B cell (primary cell): ENCODE results near the gene ERVW-1. TPM values are rescaled to one million over a fixed set of nuclear protein-coding genes. Genes with fewer than 3 reads are reported as not detected.
"Not testable (repeated sequence)": the region's sequence is repeated elsewhere in the genome, so short reads cannot be mapped to it uniquely, and the experiment has no call there.

ENCODE experiments used
- ATAC-seq: fragments of 200-7000 bp; cut with Tn5 transposase; one replicate; pipeline ENCODE4 v1.10.0; 2021; ENCODE audit warnings: low read depth, mild to moderate bottlenecking, moderate number of reproducible peaks, moderate library complexity
- CTCF ChIA-PET: fragments of 350-600 bp; sonication (Branson Sonifier 250); formaldehyde crosslinking; loops from one replicate; lab custom pipeline; 2021; ENCODE audit warnings: antibody characterized with exemption, inconsistent platforms; lab: Charles Lee
- POLR2A ChIA-PET: fragments of 350-600 bp; sonication (Branson Sonifier 250); formaldehyde crosslinking; loops from one replicate; lab custom pipeline; 2021; ENCODE audit warnings: antibody characterized with exemption; lab: Charles Lee
- DNase-seq: peaks from one replicate; pipeline ENCODE4 v3.0.0; 2013
- H2AFZ ChIP-seq: 2 replicates; pipeline ENCODE4 v1.6.1; 2012; ENCODE audit warnings: mild to moderate bottlenecking, low read depth, low read length; ENCODE audit not compliant: insufficient read depth, poor library complexity, severe bottlenecking
- H3K27ac ChIP-seq, 2 donors: 1 replicate in 1 of 2; 2 replicates in 1 of 2; pipeline ENCODE4 v1.5.1; 2012 to 2013; ENCODE audit warnings: low read length in 2 of 2, mild to moderate bottlenecking in 2 of 2, moderate library complexity in 1 of 2
- H3K27me3 ChIP-seq, 4 experiments: fragments of 200-600 bp in 1 of 4; sonication (generic) in 1 of 4; replicated peaks in 1 of 4; 1 replicate in 2 of 4; 2 replicates in 2 of 4; pipeline versions ENCODE4 v1.6.1 to v1.7.0; 2013 to 2016; ENCODE audit warnings: low read length in 3 of 4, mild to moderate bottlenecking in 2 of 4, mixed read lengths in 1 of 4, moderate library complexity in 1 of 4; ENCODE audit not compliant: insufficient read depth in 4 of 4, control insufficient read depth in 3 of 4; ENCODE audit errors: control extremely low read depth in 1 of 4
- H3K36me3 ChIP-seq, 2 experiments: replicated peaks in 1 of 2; 1 replicate in 1 of 2; 2 replicates in 1 of 2; pipeline versions ENCODE4 v1.6.1 to v1.7.1; 2013; ENCODE audit warnings: low read length in 1 of 2; ENCODE audit not compliant: insufficient read depth in 2 of 2, control insufficient read depth in 1 of 2; ENCODE audit errors: control extremely low read depth in 1 of 2, extremely low read depth in 1 of 2
- H3K4me1 ChIP-seq, 2 donors: fragments of 200-600 bp in 1 of 2; sonication (generic) in 1 of 2; 1 replicate in 1 of 2; 2 replicates in 1 of 2; pipeline versions ENCODE4 v1.5.1 to v1.6.1; 2013 to 2017; ENCODE audit warnings: low read length in 2 of 2; ENCODE audit not compliant: control insufficient read depth in 2 of 2, insufficient read depth in 2 of 2
- H3K4me2 ChIP-seq: replicated peaks from 2 replicates; pipeline ENCODE3; 2012; ENCODE audit warnings: mild to moderate bottlenecking, low read depth, low read length; ENCODE audit not compliant: poor library complexity, severe bottlenecking
- H3K4me3 ChIP-seq, 5 experiments: fragments of 200-600 bp in 1 of 5; sonication (generic) in 1 of 5; 1 replicate in 3 of 5; 2 replicates in 2 of 5; pipeline versions ENCODE4 v1.5.1 to v1.7.0; 2011 to 2016; ENCODE audit warnings: low read length in 4 of 5, mild to moderate bottlenecking in 4 of 5, low read depth in 2 of 5, control low read depth in 1 of 5, moderate library complexity in 1 of 5; ENCODE audit not compliant: insufficient read depth in 1 of 5; ENCODE audit errors: control extremely low read depth in 1 of 5, extremely low read depth in 1 of 5
- H3K79me2 ChIP-seq: fragments of 200-600 bp; sonication (generic); one replicate; pipeline ENCODE4 v1.6.0; 2016; ENCODE audit warnings: low read length; ENCODE audit not compliant: control insufficient read depth, insufficient read depth
- H3K9ac ChIP-seq: fragments of 200-600 bp; sonication (generic); 2 replicates; pipeline ENCODE4 v1.6.1; 2017; ENCODE audit warnings: mild to moderate bottlenecking, low read length, moderate library complexity
- H3K9me3 ChIP-seq, 3 donors: one replicate each; pipeline versions ENCODE4 v1.6.1 to v1.7.1; 2013; ENCODE audit warnings: low read length in 2 of 3; ENCODE audit not compliant: control insufficient read depth in 2 of 3, insufficient read depth in 1 of 3; ENCODE audit errors: control extremely low read depth in 1 of 3
- H4K20me1 ChIP-seq: 2 replicates; pipeline ENCODE4 v1.6.0; 2012; ENCODE audit warnings: mild to moderate bottlenecking, low read length; ENCODE audit not compliant: insufficient read depth, control insufficient read depth, poor library complexity, severe bottlenecking
- H3K27ac Mint-ChIP-seq: one replicate; pipeline ENCODE4 v1.8.0; 2021; ENCODE audit warnings: mixed read lengths
- H3K27me3 Mint-ChIP-seq: one replicate; pipeline ENCODE4 v1.8.0; 2021; ENCODE audit warnings: mixed read lengths
- H3K4me1 Mint-ChIP-seq: one replicate; pipeline ENCODE4 v1.8.0; 2021; ENCODE audit warnings: mixed read lengths
- H3K4me3 Mint-ChIP-seq: one replicate; pipeline ENCODE4 v1.8.0; 2021; ENCODE audit warnings: mixed read lengths
- H3K9me3 Mint-ChIP-seq: one replicate; pipeline ENCODE4 v1.8.0; 2022; ENCODE audit warnings: mixed read lengths; ENCODE audit not compliant: insufficient read depth
- EZH2 ChIP-seq: IDR thresholded peaks from 2 replicates; pipeline ENCODE4 v1.6.1; 2012; ENCODE audit warnings: borderline replicate concordance, low read depth, mild to moderate bottlenecking, moderate library complexity, low read length; ENCODE audit not compliant: insufficient read depth, poor library complexity, severe bottlenecking
- WGBS: methylation state at CpG from one replicate; pipeline ENCODE4 v1.1.5; 2013; ENCODE audit warnings: missing lambda C conversion rate; ENCODE audit not compliant: insufficient coverage; 5-methylcytosine and 5-hydroxymethylcytosine counted together
- intact Hi-C: fragments of 100-400 bp; cut with micrococcal nuclease; formaldehyde crosslinking; loops from one replicate; pipeline ENCODE4 v1.10.0; 2022
- polyA plus RNA-seq: library from polyadenylated mRNA; depleted of rRNA; stranded (reverse); fragments of >200 nt; gene quantifications from 2 replicates; pipeline ENCODE4 v1.2.3, GENCODE V29; 2012
- total RNA-seq, 2 donors: library from RNA; stranded (reverse); fragments of 120-200 nt in 1 of 2; gene quantifications; 1 replicate in 1 of 2; 2 replicates in 1 of 2; pipeline versions ENCODE4 v1.2.3 to v1.2.4, GENCODE V29; 2013 to 2022
- TF ChIP-seq, protein P1 (sequence below): fragments of 200-600 bp; IDR thresholded peaks from one replicate; pipeline ENCODE4 v1.8.0; 2022; ENCODE audit warnings: antibody characterized with exemption, mild to moderate bottlenecking

Gene ERVW-1
- total and polyA plus RNA-seq, 2 donors (not counting 1 experiment from before 2014, with no cell fraction given), result not detected

DNA sequence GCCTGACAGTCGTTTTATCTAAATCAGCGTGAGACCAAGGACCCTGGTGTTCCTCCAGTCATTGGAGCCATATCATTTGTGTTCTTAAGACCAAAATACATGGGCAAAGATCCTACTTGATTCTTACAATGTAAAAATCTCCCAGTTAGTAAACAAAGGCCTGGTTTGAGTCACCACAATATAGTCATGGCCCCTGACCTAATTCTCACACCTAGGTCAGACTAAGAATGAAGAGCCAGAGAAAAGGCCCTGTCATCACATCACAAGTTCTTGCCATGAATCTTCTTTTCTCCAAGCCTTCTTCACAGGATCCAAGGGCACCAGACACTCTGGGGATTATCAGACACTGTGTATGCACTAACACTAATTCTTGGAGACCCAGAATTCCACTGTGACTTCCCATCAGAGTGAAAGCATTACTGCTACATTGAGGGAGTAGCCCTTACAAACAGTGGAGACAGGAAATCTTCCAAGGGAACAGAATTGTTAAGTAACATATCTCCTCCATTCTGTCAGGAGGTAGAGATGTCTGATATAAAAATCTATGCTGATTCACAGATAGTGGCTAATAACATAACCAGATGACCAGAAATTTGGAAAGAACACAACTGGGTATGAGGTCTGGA, 7.6 kb upstream of the ERVW-1 start:
- Histone ChIP-seq H4K20me1 (no peaks in the 10 kb centered on the region), H3K79me2 (no peaks in the 10 kb centered on the region), H3K4me3 (no peak overlapping the region), H3K9ac (no peak overlapping the region), H3K36me3 (peaks cover 12 to 31% of the 10 kb centered on the region in 2 experiments), H3K27me3 (no peaks in the 10 kb centered on the region), H3K27ac (no peak overlapping the region), H3K4me1 (no peaks in the 10 kb centered on the region), H3K4me2 (no peak overlapping the region), H2AFZ (no peak overlapping the region), H3K9me3 (no peaks in the 10 kb centered on the region)
- intact Hi-C loops, result no loop called here
- ATAC-seq (no peak), DNase-seq (no peak)
- no peak overlapping the region for H3K4me3 Mint-ChIP-seq
- no peaks in the 10 kb centered on the region for H3K9me3 Mint-ChIP-seq
- TF ChIP-seq, protein P1, sequence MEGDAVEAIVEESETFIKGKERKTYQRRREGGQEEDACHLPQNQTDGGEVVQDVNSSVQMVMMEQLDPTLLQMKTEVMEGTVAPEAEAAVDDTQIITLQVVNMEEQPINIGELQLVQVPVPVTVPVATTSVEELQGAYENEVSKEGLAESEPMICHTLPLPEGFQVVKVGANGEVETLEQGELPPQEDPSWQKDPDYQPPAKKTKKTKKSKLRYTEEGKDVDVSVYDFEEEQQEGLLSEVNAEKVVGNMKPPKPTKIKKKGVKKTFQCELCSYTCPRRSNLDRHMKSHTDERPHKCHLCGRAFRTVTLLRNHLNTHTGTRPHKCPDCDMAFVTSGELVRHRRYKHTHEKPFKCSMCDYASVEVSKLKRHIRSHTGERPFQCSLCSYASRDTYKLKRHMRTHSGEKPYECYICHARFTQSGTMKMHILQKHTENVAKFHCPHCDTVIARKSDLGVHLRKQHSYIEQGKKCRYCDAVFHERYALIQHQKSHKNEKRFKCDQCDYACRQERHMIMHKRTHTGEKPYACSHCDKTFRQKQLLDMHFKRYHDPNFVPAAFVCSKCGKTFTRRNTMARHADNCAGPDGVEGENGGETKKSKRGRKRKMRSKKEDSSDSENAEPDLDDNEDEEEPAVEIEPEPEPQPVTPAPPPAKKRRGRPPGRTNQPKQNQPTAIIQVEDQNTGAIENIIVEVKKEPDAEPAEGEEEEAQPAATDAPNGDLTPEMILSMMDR, result no peak
- no peak for TF ChIP-seq EZH2
- no peaks in the 10 kb centered on the region for H3K4me1 Mint-ChIP-seq
- WGBS, result 90% methylated on average over 2 of the region's 2 CpGs
- no peak overlapping the region for H3K27ac Mint-ChIP-seq
- no peaks in the 10 kb centered on the region for H3K27me3 Mint-ChIP-seq
- POLR2A ChIA-PET, result no interaction called here
- CTCF ChIA-PET, result no interaction called here

DNA sequence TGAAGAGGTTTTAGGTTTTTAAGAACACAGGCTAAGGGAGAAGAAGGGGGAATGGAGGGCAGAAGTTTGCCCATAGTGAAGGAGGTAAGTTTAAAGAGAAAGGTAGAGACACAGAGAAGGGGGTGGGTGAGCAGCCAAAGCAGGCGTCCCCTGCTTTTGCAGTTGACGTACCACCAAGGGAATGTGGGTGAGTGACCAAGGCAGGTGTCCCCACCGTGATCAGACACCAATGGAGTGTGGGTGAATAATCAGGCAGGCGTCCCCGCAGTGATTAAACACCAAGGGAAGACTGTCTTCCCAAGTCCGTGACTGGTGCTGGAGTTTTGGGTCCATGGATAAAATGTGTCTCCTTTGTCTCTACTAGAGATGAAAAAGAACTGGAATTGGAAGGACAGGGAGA, 6.5 kb upstream of the ERVW-1 start:
- H3K4me1 ChIP-seq, H3K4me1 Mint-ChIP-seq, H3K4me3 Mint-ChIP-seq, DNase-seq, CTCF ChIA-PET, H3K9me3 ChIP-seq, POLR2A ChIA-PET, H2AFZ ChIP-seq, H3K27ac Mint-ChIP-seq, H3K9ac ChIP-seq, H3K27me3 Mint-ChIP-seq, H3K27ac ChIP-seq, H3K4me3 ChIP-seq, H3K4me2 ChIP-seq, H3K9me3 Mint-ChIP-seq, H3K79me2 ChIP-seq, H4K20me1 ChIP-seq, H3K27me3 ChIP-seq, intact Hi-C loops, ATAC-seq: not testable (repeated sequence)
- 94% methylated on average over 6 of the region's 6 CpGs for WGBS
- H3K36me3 ChIP-seq, result peaks cover 8 to 25% of the 10 kb centered on the region in 2 experiments

DNA sequence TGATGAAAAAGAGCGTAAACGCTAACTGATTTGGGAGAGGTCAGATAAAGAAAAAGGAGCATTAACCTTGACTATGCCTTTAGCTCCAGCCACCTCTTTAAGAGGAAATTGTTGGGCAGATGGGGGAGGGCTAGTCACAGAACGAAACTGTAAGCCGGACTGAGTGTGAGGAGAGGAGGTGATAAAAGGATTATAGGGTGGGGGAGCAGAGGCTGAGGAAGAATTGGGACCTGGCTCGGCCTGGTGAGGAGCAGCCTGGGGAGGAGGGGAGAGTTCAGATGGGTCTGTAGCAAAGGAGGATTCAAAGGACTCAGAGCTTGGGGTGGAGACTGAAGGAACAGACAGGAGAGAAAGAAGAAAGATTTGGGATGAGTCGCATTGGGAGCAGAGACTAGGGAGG, 5.9 kb upstream of the ERVW-1 start:
- ATAC-seq, H3K27ac ChIP-seq, H3K4me1 ChIP-seq, H3K79me2 ChIP-seq, H3K27ac Mint-ChIP-seq, H3K4me3 ChIP-seq, H3K27me3 Mint-ChIP-seq, H3K4me3 Mint-ChIP-seq, POLR2A ChIA-PET, intact Hi-C loops, H3K4me2 ChIP-seq, H3K27me3 ChIP-seq, H3K4me1 Mint-ChIP-seq, H3K9me3 ChIP-seq, H3K9ac ChIP-seq, H3K9me3 Mint-ChIP-seq, H4K20me1 ChIP-seq, H2AFZ ChIP-seq, CTCF ChIA-PET, DNase-seq: not testable (repeated sequence)
- WGBS, result 87% methylated on average over 4 of the region's 6 CpGs
- H3K36me3 ChIP-seq, result peaks cover 7 to 19% of the 10 kb centered on the region in 2 experiments
